ENCODE results near the gene TRAF3IP1.

DNA sequence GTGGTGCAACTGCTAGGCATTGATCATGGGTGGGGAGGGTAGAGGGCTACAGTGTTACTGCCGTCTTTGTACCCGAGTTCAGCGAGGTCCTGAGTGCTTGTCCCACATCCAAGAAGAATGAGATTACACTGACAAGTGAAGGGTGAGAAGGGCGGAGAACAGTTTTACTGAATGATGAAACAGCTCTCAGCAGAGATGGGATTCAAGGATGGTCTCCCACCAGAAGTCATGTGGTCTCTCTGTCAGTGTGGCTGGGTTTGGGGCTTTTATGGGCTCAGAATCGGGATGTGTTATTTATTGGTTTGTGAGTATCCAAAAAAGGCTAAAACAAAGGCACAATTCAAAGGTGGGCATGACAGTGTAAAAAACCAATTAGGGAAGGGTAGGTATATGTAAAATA is 95.6 kb downstream of the TRAF3IP1 start:
- TF ChIP-seq CTBP1 (IDR thresholded peaks at IDR 0.05; ENCODE audit: borderline replicate concordance) (no peak), LEF1 (IDR thresholded peaks at IDR 0.05; ENCODE audit: borderline replicate concordance) (no peak), BHLHE40 (IDR thresholded peaks at IDR 0.05; ENCODE audit: borderline replicate concordance) (no peak), SUZ12 (IDR thresholded peaks at IDR 0.05) (no peak), FOXM1 (IDR thresholded peaks at IDR 0.05; ENCODE audit: borderline replicate concordance) (no peak), SP1 (IDR thresholded peaks at IDR 0.05) (no peak), HDGF (IDR thresholded peaks at IDR 0.05; ENCODE audit: borderline replicate concordance) (no peak), ZNF384 (IDR thresholded peaks at IDR 0.05) (no peak)
- TF ChIP-seq, protein P1, sequence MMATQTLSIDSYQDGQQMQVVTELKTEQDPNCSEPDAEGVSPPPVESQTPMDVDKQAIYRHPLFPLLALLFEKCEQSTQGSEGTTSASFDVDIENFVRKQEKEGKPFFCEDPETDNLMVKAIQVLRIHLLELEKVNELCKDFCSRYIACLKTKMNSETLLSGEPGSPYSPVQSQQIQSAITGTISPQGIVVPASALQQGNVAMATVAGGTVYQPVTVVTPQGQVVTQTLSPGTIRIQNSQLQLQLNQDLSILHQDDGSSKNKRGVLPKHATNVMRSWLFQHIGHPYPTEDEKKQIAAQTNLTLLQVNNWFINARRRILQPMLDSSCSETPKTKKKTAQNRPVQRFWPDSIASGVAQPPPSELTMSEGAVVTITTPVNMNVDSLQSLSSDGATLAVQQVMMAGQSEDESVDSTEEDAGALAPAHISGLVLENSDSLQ (IDR thresholded peaks at IDR 0.05): no peak
